ENCODE data around the gene PARVA.

Gene PARVA

DNA sequence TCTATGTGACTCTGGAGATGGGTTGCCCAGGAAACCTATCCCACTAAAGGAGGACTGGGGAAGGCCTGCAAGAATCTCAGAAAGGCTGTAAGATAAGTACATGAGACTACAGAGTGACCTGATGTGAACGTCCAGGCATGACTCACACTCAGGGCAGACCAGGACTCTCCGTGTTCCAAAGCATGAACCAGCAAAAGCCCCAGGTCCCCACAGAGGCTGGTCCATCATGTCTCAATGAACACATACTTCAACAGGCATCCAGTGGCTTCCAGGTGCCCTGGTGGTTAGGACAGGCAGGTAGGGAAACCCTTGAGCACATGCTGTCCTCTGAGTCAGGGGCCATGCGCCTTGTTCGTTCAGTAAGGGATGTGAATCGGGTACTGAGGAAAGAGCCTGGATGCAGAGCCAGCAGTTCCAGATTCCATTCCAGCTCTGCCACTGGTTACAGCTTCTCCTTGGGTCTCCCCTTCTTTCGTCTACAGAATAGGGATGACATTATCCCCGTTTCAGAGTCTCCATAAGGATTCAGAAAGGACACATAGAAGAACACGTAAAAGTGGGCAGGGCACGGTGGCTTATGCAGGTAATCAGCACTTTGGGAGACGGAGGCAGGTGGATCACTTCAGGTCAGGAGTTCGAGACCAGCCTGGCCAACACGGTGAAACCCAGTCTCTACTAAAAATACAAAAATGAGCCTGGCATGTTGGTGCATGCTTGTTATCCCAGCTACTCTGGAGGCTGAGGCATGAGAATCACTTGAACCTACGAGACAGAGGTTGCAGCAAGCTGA lies 167.8 kb downstream of the PARVA start:
- DNase-seq (ENCODE audit: low spot score) (no peak), FAIRE-seq (no peak)

DNA sequence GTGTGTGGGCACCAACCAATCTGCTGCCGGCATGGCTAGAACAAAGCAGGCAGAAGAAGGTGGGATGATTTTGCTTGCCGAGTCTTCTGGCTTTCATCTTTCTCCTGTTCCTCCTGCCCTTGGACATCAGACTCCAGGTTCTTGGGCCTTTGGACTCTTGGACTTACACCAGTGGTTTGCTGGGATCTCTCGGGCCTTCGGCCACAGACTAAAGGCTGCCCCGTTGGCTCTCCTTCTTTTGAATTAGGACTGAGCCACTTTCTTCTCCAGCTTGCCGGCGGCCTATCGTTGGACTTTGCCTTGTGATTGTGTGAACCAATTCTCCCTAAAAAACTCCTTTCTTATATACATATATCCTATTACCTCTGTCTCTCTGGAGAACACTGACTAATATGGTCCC lies 168.8 kb downstream of the PARVA start:
- FAIRE-seq = no peak
- no peak for DNase-seq (ENCODE audit: low spot score)

DNA sequence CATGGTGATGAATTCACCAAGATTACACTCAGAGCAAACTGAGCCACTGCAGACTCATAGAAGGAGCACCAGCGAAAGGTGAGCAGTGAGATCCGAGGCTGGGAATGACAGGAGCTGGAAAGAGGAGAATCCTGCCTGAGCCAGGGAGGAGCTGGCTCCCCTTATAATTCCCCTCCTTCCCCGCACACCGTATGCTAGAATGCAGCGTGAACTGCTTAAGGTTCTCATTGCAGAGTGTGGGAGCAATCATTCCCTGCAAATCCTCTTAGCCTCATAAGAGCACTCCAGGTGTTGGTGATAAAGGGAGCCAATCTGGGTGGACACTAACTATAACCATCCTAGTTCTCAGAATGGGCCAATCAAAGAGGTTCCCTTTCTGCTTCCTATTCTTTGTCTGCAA lies 169.3 kb downstream of the PARVA start:
- FAIRE-seq = no peak
- no peak for DNase-seq (ENCODE audit: low spot score)

- DNase-seq (ENCODE audit: low spot score) (no peak), FAIRE-seq (no peak)
These were observed 170.7 kb downstream of the PARVA start for GRCh38 chr11:12547953-12548650.

DNA sequence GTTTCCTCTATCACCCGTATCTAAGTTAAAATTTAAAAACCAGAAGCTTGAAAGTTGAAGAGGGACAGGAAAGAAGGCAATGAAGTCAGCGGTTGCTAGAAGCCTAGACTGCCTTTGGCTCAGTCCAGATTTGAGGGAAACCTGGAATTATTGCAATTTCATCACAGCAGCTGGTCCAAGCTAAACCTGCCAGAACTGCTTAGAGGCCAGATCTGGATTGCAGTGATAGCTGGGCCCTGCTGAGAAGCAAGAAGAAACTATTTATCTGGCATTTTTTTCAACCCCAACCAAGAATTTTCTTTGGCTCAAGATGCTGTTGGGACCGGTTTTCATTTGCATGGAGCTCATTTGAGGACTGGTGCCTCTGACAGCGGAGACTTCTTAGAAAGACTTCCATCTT lies 175.3 kb downstream of the PARVA start:
- DNase-seq (ENCODE audit: low spot score) (no peak), FAIRE-seq (no peak)

DNA sequence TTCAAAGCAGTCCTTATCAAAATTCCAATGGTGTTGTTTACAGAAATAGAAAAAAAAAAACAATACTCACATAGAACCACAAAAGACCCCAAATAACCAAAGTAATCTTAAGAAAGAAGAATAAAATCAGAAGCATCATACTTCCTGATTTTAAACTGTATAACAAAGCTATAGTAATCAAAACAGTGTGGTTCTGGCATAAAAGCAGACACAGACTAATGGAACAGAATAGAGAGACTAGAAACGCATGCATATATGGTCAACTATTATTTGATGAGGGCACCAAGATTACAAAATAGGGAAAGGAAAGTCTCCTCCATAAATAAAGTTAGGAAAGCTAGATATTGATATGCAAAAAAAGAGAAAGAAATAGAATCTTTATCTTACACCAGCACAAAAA lies 176.8 kb downstream of the PARVA start:
- no peak for DNase-seq (ENCODE audit: low spot score)
- FAIRE-seq = no peak

DNA sequence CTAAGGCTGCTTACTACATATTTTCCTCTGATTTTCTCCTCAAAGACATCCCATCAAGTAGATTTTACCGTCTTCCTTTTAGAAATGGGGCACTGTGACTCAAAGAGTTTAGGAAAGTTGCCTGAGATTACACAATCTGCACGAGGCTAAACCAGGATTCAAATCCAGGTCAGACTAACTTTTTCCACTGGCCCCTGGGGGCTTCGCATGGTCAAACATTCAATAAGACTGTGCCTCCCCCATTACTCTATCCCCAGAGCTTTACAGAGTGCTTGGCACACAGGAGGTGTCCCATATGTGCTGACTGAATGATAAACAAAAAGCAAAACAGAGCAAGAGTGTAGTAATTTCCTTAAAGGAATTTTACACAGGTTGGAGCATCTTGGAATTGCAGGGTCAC lies 178.8 kb downstream of the PARVA start:
- DNase-seq (ENCODE audit: low spot score) = no peak
- FAIRE-seq = no peak

DNA sequence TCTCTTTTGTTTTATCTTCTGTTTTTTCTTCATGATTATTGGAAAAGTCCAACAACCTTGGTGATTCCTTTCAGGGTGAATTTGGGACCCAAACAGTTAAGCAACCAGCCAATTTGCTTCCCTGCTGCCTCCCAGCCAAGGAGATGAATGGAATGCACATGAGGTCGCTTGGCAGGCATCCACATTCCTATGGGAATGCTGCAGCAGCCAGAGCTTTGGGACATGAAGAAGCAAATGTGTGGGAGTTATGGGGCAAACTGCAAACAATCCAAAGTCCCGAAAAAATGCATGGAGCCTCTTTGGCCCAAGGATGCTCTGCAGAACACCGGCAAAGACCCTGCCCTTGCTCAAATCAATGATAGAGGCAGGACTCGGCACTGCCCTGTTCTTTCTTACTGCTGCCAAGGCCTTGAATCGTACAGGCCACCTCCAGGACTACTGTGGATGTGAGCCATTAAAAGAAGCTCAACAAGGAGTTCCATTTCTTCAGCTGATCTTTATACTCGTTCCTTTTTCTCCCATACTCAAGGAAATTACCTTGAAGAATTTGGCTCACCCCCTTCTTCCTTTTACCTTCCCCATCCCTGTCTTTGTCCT lies 179.5 kb downstream of the PARVA start:
- peak; percentile 93 for FAIRE-seq
- DNase-seq (ENCODE audit: low spot score) = peak; percentile 86

GRCh38 chr11:12559011-12559410 lies 181.6 kb downstream of the PARVA start:
- DNase-seq (ENCODE audit: low spot score) (no peak), FAIRE-seq (no peak)

DNA sequence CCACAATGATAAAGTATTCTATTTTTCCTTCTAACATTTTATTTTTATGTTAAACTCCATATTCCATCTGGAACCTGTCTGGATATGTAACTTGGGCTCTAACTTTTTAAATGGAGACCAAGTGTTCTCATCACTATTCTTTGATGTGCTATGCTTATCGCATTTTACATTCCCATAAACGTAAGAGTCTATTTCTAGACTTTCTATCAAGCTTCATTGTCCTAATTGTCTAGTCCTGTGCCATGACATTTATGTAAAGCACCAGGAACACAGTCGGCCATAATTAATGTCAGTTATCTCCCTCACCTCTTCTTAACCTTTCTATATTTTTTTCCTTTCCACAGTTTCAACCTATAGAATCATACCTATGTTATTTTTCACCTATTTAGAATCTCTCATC lies 183.0 kb downstream of the PARVA start:
- FAIRE-seq = no peak
- no peak for DNase-seq (ENCODE audit: low spot score)

DNA sequence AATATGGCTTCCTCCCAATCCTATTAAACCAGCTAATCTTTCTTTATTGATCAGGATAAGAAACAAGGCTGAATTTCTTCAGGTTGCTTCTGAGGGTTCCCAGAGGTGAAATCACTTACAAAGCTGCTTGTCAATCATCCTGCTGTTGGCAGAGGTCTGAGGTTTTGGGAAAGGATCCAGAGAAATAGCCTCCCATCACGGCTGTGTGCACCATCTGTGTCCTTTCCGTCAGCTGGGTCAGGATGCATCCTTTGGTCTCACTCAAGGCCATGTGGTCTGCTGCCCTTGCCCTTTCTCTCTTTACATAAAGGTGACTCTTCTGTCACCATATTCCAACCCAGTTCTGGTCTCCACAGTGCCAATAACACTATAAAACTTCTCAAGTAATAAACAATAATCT lies 183.5 kb downstream of the PARVA start:
- no peak for DNase-seq (ENCODE audit: low spot score)
- FAIRE-seq = no peak

DNA sequence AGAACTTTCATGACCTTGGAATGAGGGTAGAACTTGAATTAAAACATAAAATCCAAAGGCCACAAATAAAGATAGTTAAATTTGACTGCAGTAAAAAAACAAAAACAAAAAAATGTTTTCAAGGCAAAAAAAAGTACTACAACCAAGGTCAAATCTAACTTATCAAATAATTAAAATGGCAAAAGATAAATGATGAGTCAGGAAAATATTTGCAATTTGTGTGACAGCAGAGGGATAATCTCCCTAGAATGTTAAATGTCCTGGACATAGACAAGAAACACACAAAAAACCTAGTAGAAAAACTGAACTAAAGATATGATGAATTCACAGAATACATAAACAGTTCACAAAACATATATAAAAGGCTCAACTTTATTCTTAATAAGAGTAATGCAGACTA lies 186.6 kb downstream of the PARVA start:
- FAIRE-seq (no peak), DNase-seq (ENCODE audit: low spot score) (no peak)

GRCh38 chr11:12565406-12565805 lies 188.0 kb downstream of the PARVA start:
- FAIRE-seq (no peak), DNase-seq (ENCODE audit: low spot score) (no peak)

DNA sequence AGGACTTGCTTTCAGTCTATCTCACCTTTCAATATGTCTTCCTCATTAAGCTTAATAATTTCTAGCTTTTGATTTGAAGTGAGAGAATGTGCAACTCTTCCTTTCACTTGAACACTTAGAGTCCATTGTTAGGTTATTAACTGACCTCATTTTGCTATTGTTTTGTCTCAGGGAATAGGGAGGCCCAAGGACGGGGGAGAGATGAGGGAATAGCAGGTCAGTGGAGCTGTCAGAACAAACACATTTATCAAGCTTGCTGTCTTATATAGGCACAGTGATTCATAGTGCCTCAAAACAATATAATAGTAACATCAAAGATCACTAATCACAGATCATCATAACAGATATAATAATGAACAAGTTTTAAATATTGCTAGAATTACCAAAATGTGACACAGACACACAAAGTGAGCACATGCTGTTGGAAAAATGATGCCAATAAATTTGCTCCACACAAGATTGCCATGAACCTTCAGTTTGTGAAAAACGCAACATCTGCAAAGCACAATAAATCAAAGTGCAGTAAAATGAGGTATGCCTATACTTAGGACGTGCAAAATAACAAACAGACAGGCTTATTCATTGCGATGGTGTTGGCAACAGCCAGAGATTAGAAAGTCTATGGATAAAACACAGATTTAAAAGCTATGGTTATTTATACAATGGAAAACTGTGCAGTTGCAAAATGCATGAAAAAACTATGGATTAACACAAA lies 190.5 kb downstream of the PARVA start:
- FAIRE-seq (no peak), DNase-seq (ENCODE audit: low spot score) (no peak)

- DNase-seq (ENCODE audit: low spot score) (no peak), FAIRE-seq (no peak)
These were observed 192.4 kb downstream of the PARVA start for GRCh38 chr11:12569499-12570425.

DNA sequence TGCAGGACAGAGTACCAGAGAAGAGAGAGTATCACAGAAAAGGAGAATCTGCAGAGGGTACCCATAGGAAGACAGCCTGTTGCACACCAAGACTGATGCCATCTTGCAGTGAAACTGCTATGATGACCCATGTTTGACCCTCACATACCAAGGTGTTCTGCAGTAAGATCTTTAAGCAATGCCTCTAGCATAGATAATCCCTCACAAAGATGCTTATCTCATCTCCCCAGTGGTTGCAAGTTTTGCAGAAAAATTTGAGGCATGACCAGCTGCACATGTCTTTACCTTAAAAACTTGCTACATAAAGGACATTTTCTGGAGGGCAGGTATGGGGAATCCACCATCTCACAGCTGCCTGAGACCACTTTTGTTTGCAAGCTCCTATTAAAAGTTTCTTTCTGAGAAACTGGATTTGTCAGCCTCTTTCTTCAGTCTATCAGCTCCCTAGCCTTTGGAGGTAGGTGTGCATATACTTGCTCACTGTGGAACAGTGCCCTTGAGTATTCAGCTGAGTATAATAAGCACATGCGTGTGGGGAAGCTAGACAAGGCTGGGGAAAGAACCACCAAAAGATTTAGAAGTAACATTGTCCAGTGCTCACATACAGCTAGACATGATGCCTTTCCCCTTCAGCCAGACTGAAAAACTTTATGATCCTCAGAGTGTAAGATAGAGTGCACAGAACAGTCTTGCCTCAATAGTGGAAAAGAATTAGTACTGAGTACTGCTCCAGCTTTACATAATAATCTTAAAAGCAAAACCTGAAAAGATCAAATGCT lies 196.5 kb downstream of the PARVA start:
- no peak for FAIRE-seq
- no peak for DNase-seq (ENCODE audit: low spot score)

DNA sequence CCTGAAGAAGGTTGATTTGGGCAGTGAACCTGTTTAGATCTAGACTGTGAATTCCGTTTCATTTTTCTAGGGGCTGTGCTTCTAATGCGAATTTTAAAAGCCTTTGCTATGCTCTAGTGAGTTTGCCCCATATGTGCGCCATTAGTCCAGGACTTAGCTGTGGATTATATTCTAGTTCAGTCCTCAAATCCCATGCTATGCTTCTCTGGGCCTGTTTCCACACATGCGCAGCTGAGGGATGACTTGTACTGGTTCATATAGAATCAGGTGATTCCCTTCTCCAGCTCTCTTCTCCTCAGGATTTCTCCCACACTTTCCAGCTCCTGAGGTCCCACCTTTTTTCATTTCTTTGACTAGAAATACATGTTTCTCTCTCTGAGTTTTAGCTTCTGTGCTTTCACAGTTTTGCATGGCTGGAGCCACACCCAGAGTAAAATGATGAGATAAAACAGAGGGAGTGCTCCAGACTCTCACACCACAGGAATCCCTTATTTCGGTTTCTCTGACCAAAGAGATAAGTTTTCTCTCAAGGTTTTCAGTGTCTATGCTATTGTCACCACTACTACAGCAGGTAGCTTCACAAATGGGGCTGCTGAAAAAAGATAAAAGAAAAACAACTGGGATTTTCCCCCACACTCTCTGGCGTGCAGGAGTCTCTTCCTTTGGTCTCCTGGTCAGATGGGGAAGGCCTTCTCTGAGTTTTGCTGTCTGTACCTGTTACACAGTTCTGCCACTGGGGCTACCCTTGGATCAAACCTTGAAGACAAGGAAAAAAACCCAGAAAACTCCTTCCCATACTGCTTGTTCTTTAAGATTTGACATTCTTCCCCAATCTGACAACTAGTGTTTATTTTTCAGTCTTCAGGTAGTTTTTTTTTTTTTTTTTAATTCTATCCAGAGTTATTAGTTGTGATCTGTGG lies 200.6 kb downstream of the PARVA start:
- no peak for DNase-seq (ENCODE audit: low spot score)
- no peak for FAIRE-seq

DNA sequence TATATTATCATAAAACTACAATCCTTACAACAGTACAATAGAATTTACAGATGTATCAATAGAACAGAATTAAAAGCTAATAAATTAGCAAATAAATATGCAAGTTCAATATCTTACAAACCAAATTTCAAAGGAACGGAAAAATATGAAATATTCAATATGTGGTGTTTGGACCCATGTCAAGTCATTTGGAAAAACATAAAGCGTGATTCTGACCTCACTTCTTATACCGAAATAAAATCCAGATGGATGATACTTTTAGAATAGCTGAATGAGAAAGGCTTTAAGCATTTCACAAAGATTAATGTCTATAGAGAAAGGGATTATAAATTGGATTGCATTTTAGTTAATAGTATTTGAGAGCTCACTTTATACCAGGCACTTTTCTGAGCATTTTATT lies 204.0 kb downstream of the PARVA start:
- no peak for FAIRE-seq

GRCh38 chr11:12581923-12582322 lies 204.6 kb downstream of the PARVA start:
- peak; percentile 23 for FAIRE-seq

More for the DNA sequence above, 204.0 kb downstream of the PARVA start:
- no peak for DNase-seq (ENCODE audit: low spot score)

More at GRCh38 chr11:12581923-12582322, 204.6 kb downstream of the PARVA start:
- DNase-seq (ENCODE audit: low spot score) = peak; percentile 67

All from urothelium cell line (cell line).